GM18519 (cell line): ENCODE measurements around the gene EVL.
A peak's percentile ranks its signal among the peaks of the same experiment; 100 is the strongest.
"Not testable (repeated sequence)": the region's sequence is repeated elsewhere in the genome, so short reads cannot be mapped to it uniquely, and the experiment has no call there.

Experiments used
- ATAC-seq: cut with Tn5 transposase; IDR thresholded peaks from one replicate; pipeline ENCODE4 v1.9.1; 2021; ENCODE audit warnings: mild to moderate bottlenecking, moderate library complexity; ENCODE audit not compliant: unreplicated experiment, low FRiP score

The EVL gene, protein sequence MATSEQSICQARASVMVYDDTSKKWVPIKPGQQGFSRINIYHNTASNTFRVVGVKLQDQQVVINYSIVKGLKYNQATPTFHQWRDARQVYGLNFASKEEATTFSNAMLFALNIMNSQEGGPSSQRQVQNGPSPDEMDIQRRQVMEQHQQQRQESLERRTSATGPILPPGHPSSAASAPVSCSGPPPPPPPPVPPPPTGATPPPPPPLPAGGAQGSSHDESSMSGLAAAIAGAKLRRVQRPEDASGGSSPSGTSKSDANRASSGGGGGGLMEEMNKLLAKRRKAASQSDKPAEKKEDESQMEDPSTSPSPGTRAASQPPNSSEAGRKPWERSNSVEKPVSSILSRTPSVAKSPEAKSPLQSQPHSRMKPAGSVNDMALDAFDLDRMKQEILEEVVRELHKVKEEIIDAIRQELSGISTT

DNA sequence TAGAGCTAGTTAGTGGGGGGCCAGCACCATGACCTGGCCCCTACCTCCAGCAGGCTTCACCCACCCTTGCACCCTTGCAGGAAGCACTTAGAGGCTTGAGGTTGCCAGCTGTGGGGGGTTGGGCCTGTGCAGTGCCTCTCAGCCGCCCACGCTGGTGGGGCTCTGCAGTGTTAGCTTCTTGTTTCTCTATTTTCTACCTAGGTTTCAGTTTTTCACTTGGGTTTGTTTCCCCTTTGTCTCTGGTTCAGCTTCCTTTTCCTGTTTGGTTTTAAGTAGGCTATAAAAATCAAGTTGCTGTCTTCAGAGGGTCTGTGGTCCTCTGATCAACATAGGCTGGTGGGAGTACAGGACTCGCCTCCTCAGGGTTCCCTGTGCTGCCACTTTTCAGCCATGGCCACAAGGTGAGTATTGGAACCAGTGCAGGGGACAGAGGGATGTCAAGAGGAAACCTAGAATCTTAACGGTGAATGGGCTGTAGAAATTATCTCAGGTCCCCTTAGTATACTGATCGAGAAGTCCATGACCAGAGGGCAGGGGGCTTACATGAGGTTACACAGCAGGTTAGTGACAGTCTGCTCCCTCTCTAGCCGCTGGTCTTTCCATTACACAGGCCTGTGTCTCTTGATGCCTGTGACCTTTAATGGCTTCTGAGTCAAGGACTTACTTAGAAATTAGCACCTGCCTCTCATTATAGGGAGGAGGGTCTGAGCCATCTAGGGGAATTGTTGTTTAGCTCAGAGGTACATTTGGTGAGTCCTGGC, at the start of gene EVL:
EVL (plus strand) TSS at position 312 of the 761 bp plus-strand sequence; CDS start at position 391, 79 bp downstream.
- ATAC-seq = peak; percentile 36

DNA sequence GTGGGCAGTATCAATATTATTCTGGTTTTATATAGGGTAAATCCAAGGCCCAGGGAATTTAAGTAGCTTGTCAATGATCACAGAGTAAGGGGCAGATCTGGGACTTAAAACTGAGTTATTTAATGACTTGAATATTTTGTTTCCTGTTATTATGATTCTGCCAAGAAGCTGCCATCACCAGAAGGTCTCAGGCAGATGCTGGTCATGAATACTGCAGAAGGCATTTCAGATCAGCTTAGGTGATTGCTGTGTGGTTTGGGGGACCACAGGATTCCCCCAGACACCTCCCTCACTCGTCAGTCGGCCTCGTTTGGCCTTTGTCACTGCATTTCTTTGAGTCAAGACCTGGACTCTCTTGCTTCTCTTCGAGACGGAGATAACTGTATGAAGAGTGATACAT, 47.7 kb upstream of the EVL start:
- ATAC-seq = no peak

DNA sequence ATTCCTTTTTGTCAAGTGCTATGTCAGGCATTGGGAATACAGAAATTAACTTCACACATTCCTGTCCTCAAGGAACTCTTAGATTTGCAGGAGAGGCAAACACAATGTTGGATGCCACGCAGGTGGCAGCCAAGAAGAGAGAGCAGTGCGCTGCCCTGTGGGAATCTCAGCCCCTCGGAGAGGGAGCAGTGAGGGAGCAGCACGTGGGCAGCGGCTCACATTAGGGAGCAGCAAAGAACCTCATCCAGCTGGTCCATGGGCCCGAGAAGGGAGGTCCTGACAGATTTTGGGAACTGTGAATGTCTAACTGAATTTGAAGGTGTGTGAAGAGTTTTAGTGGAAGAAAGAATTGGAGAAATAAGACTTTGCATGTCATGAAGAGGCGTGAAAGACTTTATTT, 47.2 kb upstream of the EVL start:
- no peak for ATAC-seq

DNA sequence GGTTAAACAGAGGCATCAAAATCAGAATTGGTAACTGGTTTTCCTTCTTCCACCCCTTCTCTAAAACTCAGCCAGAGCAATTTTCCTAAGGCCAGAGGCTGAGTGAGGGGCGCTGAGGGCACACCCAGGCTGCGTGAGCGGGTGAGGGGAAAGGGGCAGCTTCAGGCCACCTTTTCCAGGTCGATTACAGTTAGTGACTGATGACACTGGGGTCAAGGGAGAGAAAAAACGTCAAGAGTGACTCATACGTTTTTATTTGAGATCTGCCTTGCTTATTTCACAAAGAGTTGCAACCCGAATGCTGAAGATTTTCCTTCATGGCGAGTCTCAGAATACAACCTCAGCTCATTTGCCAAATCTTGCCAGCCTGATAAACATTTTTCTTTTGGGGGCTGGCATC, 46.7 kb upstream of the EVL start:
- no peak for ATAC-seq

DNA sequence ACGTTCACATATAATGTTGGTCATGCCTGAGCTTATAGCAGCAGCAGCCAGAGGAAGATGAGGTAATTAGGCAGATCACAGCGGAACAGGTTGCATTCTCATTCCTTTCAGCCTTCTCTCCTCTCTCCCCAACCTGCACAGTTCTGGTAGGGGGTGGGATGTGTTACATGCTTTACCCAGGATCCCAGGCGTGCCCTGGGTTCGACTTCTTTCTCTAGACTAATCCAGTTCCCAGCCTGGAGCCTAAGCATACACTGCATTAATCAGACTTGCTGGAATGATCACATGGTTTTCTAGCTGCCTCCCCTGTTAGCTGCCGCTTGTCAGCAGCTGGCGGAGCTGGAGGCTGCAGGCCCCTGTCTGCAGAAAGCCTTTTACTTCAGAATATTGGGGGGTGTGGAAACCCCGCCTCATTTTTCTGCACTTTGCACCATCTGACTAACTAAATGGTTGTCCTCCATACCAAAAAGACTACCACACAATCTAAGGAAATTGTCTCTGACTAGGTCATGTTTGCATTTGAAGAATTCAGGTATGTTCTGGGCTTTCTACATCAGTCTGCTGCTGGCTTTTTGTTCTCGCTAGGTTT, 46.0 kb upstream of the EVL start:
- ATAC-seq = no peak

DNA sequence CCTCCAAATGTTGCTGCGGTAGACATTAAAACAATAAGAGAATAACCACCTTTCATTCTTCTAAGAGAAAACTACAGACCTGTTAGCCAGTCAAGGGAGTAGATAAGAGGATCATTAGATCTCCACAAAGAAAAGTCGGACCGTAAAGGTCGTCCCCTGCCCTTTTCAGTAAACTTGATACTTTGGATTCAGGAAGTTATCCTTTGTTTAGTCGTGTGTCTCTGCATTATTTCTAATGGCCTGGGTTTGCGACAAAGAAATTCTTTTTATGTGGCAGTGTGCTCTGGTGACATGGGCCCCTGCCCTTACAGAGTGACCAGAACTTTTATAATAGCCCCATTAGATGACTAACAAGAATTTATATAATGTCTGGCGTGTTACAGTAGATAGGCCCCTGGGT, 44.6 kb upstream of the EVL start:
- no peak for ATAC-seq

DNA sequence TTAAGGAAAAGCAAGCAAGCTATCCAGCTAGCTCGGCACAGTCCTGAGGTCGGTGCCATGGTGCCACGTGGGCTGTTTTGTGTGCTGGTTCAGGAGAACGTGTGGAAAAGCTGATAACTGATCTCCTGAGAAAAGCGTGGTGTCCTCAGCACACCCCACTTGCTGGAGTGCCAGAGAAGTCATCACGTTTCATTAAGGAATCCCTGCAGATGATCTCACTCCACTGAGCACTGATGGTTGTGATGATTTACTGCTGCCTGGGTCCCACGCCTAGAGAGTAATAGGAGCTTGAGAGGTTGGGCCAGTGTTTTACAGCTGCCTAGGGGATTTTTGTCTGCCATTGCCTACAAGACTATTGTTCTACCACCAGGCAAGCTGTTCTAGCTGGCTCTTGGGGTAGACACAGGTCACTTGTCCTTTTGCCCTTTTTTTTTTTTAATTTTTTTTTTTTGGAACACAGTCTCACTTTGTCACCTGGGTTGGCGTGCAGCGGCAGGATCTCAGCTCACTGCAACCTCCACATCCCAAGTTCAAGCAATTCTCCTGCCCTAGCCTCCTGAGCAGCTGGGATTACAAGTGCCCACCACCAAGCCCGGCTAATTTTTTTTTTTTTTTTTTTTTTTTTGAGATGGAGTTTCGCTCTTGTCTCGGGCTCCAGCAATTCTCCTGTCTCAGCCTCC, 42.3 kb upstream of the EVL start:
- no peak for ATAC-seq

DNA sequence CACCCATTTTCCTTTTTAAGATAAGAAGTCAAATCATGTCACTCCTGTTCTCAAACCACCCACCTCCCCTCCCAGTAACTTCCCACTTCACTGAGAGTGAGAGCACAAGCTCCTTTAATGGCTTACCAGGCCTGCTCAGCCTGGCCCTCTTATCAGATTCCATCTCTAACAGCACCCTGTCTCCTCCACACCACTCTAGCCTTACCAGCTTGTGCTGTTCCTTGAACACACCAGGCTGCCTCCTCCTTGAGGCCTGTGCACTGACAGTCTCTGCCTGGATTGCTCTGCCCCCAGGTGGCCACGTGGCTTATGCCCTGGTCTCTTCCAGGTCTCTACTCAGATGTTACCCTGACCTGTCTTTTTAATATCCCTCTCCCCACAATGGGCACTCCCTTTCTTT, 40.1 kb upstream of the EVL start:
- peak; percentile 79 for ATAC-seq

DNA sequence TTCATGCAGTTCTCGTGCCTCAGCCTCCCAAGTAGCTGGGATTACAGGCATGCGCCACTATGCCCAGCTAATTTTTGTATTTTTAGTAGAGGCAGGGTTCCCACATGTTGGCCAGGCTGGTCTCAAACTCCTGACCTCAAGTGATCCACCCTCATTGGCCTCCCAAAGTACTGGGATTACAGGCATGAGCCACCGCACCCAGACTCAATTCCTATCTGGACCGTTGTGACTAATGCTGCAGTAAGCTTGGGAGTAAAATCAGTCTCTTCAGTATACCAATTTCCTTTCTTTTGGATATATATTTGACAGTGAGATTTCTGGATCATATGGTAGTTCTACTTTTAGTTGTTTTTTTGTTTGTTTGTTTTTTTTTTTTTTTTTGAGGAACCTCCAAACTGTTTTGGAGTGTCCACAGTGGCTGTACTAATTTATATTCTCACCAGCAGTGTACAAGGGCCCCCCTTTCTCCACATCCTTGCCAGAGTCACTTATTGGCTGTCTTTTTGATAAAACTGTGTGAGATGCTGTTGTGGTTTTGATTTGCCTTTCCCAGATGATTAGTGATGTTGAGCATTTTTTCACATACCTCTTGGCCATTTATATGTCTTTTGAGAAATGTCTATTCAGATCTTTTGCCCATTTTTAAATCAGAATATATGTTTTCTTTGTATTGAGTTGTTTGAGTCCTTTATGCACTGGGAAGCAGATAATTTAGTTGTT, 37.3 kb upstream of the EVL start:
- no peak for ATAC-seq

DNA sequence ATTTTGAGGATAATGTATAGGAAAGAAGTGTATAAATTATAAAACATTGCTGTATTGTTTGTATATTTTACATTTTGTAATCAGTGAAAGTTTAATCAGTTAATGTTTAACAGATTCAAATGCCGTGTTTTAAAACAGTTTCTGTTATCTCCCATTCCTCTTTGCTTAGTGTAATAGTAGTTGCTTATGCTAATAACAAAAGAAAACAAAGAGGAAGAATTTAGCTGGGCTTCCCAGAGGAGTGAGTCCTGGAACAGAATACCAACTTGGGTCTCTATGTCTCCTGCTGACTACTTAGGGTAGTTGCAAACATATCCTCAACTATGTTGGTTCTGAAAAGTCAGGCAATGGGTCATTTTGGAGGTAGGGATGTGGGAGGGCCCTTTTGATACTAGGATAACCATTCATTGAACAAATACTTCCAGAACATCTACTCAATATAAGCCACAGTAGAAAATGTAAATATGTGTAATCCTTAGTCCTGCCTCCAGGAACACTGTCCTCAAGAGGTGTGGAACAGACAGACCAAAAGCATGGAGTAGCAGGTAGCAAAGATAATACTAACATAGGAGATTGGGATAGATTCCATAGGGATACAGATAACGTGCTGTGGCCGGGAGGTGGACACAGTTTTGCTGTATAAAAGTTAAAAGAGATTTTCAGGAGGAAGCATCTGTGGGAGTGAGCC, 36.1 kb upstream of the EVL start:
- ATAC-seq = no peak

DNA sequence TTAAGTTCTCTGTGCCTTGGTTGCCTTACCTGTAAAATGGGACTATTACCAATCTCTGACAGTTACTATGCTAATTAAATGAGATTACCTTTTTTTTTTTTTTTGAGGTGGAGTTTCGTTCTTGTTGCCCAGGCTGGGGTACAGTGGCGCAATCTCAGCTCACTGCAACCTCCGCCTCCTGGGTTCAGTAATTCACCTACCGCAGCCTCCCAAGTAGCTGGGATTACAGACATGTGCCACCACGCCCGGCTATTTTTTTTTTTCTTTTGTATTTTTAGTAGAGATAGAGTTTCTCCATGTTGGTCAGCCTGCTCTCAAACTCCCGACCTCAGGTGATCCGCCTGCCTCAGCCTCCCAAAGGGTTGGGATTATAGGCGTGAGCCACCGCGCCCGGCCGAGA, 35.2 kb upstream of the EVL start:
- ATAC-seq = not testable (repeated sequence)

DNA sequence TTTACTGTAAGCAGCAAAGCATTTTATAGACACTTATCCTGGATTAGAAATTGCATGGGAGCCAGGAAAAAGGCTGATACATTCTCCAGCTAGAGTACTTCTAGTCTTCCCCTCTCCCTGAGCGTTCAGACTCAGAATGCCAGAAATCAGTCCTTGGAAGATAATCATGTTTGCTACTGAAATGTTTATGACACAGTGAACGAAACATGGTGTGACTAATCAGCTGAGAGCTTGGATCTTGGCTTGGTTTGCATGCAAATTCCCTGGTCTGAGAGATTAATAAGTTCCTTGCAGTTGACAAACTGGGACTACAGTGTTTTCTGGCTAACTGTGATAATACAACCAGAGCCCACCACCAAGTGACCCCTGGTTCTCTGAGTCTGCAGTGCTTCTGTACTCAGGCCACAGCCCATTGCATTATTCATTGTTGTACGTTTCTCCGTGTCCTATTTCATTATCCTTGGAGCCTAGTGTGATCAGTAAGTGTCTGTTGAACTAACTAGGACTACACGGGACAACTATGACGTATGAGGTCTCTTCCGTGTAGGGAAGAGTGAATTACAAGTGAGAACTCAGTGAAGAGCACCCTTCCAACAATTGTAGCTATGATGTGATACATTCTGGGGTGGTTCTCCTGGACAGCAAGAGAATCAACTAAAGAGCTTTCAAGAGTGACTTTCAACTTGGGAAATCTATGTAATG, 34.6 kb upstream of the EVL start:
- no peak for ATAC-seq

DNA sequence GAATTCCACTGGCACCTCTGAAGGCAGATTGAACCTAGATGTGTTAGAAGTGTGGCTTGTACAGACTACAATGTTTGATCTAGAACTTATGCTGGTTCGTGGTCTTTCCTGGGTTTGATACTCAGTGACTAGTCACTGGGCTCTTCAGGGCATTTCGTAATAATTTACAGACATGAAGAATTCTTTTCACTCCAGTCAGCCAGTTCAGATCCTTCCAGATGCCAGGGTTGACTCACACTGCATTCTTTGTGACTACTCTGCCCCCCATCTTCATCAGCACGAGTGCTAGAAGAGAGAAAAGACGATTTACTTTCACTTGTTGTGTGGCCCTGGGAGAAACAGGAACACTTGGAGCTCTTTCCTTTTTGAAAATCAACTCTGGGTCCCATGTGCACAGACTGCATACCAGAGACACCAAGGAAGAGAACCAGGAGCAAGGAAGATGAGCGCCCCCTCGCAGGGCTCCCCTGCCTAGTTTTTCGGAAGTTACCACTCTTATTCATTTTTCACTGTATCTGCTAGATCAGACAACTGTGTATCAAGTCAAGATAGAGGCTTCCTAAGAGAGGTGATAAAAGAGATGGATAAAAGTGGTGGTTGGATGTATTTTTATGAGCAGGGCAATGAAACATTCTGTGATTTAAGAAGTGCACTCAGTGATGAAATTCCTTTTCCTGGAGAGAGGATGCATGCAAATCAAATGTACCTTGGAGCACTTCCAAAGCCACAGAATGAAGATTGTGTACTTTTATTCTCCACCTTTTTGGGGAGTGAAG, 33.5 kb upstream of the EVL start:
- ATAC-seq = no peak

DNA sequence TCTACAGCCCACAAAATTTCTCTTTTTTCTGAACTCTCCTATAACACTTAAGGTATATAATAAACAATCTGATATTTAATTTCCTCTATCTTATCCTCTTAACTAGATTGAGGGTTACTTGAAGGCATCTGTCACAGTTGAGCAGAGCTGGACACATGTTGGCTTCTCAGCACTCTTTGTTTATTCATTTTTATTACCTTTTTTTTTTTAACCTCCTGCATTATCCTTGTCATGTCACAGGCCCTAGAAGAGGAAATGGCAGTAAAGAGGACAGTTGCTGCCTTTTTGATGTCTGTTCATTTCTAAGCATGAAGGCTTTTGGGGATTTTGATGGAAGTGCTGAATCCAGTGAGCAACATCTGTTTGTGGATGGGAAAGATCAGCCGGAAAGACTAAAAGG, 32.5 kb upstream of the EVL start:
- no peak for ATAC-seq

DNA sequence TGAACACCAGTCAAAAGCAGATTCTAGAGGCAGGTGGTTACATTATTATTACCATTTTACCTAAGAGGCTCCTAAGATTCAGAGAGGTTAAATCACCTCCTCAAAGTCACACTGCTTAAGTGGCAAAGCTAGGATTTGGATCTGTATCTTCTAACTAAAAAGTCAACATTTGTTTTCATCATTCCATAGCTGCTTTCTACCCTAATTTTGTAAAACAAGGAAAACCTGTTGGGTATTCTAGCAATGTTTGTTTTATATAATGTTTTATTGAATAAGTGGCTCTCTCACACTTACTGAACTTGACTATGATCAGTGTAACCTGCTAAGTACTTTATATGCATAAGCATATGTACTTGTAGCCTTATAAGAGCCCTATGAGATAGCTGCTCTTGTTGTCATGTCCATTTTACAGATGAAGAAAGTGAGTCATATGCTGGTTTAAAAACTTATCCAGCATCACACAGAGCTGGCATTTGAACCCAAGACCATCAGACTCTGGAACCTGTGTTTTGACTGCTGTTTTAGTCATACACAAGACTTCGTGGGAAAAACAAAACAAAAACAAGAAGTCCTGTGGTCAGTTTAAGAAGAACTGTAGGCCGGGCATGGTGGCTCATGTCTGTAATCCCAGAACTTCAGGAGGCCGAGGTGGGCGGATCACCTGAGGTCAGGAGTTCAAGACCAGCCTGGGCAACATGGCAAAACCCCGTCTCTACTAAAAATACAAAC, 31.7 kb upstream of the EVL start:
- ATAC-seq = no peak

DNA sequence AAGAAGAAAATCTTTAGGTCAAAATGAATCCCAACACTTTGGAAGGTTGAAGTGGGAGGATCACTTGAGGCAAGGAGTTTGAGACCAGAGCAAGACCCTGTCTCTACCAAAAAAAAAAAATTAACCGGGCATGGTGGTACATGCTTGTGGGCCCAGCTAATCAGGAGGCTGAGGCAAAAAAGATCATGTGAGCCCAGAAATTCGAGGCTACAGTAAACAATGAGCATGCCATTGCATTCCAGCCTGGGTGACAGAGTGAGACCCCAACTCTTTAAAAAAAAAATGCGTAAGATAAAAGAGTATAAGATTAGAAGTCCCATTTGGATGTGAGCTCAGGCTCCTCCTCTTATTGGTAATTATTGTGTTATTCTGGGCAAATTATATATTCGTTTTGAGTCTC, 30.8 kb upstream of the EVL start:
- no peak for ATAC-seq

DNA sequence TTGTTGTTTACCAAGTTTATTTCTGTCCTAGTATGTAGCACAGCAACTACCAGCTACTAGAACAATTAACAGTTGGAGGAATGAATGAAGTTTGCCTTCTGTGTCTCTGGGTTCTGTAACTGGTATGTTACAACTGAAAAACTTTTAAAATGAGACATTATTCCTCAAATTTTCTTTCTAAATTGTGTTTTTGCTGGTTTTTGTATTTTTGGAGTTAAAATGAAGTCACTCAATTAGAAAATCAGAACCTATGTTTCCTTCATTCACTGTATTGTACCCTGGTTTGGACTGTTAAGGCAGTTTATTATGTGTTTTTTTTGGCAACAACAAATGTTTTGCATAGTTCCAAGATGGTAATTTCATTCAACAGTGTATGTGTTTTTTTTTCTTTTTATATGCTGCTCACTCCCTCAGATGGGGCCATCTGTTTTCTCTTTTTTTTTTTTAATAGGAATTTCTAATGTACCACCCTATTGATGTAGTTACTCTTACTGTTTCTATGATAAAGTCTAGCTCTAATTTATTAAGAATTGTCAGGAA, 30.2 kb upstream of the EVL start:
- no peak for ATAC-seq

DNA sequence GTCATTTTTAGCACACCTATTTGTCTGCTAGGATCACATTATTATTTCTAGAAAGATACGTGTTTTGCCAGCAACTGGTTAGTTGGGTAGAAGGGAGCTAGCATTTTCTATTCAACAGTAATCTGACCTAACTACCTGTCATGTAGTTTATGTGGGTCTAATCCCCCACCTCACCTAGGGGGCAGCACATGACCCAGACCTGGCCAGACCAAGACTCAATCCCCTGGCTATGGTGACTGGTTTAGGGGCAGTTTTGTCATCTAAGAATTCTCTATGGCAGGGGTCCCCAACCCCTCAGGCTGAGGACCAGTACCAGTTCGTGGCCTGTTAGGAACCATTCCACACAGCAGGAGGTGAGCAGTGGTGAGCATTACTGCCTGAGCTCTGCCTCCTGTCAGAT, 29.5 kb upstream of the EVL start:
- ATAC-seq = no peak
